Measurements from ENCODE around the gene IQCK. TPM values are rescaled to one million over a fixed set of nuclear protein-coding genes. Genes with fewer than 3 reads are reported as not detected.
A peak's percentile ranks its signal among the peaks of the same experiment; 100 is the strongest.

The IQCK gene
- total RNA-seq, 1 donor from 2014 or later: 1.3 TPM

DNA sequence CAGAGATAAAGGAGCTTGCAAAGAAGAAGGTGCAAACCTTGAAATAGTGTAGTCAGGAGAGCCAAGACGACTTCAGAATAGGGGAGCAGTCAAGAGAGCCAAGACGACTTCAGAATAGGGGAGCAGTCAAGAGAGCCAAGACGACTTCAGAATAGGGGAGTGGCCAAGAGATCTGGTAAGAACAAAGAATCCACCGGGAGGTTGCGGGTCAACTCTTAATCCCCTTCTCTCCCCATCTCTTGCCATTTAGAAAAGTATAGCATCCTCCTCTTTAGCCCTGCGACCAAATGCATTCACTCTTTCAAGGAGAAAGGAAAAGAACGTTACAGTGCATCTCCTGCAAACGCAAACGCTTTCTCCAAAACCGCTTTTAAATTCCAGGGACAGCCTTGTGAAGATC, 757 bp upstream of the IQCK start:
- Histone ChIP-seq H3K36me3 (ENCODE audit: control insufficient read depth, insufficient read depth, low read length) (peaks cover 9% of the 10 kb centered on the region), H3K4me3 (ENCODE audit: low read depth, low read length) (peak overlapping the region; percentile 53), H3K27me3 (ENCODE audit: control insufficient read depth, insufficient read depth, low read length) (no peaks in the 10 kb centered on the region)
- TF ChIP-seq, protein P1, sequence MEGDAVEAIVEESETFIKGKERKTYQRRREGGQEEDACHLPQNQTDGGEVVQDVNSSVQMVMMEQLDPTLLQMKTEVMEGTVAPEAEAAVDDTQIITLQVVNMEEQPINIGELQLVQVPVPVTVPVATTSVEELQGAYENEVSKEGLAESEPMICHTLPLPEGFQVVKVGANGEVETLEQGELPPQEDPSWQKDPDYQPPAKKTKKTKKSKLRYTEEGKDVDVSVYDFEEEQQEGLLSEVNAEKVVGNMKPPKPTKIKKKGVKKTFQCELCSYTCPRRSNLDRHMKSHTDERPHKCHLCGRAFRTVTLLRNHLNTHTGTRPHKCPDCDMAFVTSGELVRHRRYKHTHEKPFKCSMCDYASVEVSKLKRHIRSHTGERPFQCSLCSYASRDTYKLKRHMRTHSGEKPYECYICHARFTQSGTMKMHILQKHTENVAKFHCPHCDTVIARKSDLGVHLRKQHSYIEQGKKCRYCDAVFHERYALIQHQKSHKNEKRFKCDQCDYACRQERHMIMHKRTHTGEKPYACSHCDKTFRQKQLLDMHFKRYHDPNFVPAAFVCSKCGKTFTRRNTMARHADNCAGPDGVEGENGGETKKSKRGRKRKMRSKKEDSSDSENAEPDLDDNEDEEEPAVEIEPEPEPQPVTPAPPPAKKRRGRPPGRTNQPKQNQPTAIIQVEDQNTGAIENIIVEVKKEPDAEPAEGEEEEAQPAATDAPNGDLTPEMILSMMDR (IDR thresholded peaks at IDR 0.05; ENCODE audit: insufficient read depth, low read length, severe bottlenecking): no peak
- DNase-seq (ENCODE audit: low read depth) (no peak), FAIRE-seq (no peak)

DNA sequence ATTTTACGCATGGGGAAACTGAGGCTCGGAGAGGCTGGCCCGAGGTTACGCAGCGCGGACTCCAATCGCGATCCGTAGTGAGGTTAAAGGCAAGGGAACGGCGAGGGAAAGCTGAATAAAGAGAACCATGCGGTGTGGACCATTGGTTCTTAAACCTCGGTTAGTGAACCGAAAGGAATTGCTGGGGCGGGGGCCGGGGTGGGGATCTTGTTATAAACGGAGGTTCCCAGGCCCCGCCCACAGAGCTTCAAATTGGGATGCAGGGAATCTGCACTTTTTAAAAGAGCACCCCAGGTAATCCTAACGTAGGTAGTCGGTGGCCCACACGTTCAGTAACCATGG, 524 bp downstream of the IQCK start:
- Histone ChIP-seq H3K27me3 (ENCODE audit: control insufficient read depth, insufficient read depth, low read length) (no peaks in the 10 kb centered on the region), H3K4me3 (ENCODE audit: low read depth, low read length) (peak overlapping the region; percentile 53), H3K36me3 (ENCODE audit: control insufficient read depth, insufficient read depth, low read length) (peaks cover 6% of the 10 kb centered on the region)
- FAIRE-seq (no peak), DNase-seq (ENCODE audit: low read depth) (no peak)
- TF ChIP-seq, protein P1 (IDR thresholded peaks at IDR 0.05; ENCODE audit: insufficient read depth, low read length, severe bottlenecking): no peak

GRCh38 chr16:19722269-19722952, 4.3 kb downstream of the IQCK start:
- DNase-seq (ENCODE audit: low read depth) (no peak), FAIRE-seq (no peak)
- TF ChIP-seq, protein P1 (IDR thresholded peaks at IDR 0.05; ENCODE audit: insufficient read depth, low read length, severe bottlenecking): no peak
- Histone ChIP-seq H3K36me3 (ENCODE audit: control insufficient read depth, insufficient read depth, low read length) (no peaks in the 10 kb centered on the region), H3K27me3 (ENCODE audit: control insufficient read depth, insufficient read depth, low read length) (no peaks in the 10 kb centered on the region), H3K4me3 (ENCODE audit: low read depth, low read length) (no peak overlapping the region)

GRCh38 chr16:19722981-19723380, 4.9 kb downstream of the IQCK start:
- H3K27me3 ChIP-seq (ENCODE audit: control insufficient read depth, insufficient read depth, low read length): no peaks in the 10 kb centered on the region
- no peaks in the 10 kb centered on the region for H3K36me3 ChIP-seq (ENCODE audit: control insufficient read depth, insufficient read depth, low read length)
- FAIRE-seq (no peak), DNase-seq (ENCODE audit: low read depth) (no peak)
- no peak overlapping the region for H3K4me3 ChIP-seq (ENCODE audit: low read depth, low read length)
- TF ChIP-seq, protein P1 (IDR thresholded peaks at IDR 0.05; ENCODE audit: insufficient read depth, low read length, severe bottlenecking): no peak

GRCh38 chr16:19728636-19728965, 10.5 kb downstream of the IQCK start:
- no peaks in the 10 kb centered on the region for H3K36me3 ChIP-seq (ENCODE audit: control insufficient read depth, insufficient read depth, low read length)
- H3K27me3 ChIP-seq (ENCODE audit: control insufficient read depth, insufficient read depth, low read length): no peaks in the 10 kb centered on the region
- H3K4me3 ChIP-seq (ENCODE audit: low read depth, low read length): no peak overlapping the region
- DNase-seq (ENCODE audit: low read depth) (no peak), FAIRE-seq (no peak)
- TF ChIP-seq, protein P1 (IDR thresholded peaks at IDR 0.05; ENCODE audit: insufficient read depth, low read length, severe bottlenecking): no peak

DNA sequence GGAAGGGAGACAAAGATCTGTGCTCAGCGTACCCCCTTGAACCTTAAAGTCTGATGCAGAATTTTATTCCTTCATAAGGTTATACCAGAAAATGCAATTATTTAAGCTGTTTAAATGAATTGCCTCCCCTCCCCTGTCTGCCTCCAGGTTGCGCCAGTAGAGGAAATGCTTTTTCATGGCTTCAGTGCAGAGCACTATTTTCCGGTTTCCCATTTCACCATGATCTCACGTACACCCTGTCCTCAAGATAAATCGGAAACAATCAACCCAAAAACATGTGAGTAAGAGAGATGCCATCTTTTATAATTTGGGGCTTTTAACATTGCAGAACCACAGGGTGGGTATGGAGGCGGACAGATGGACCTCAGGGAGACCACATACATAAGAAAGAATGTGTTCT, 15.5 kb downstream of the IQCK start:
- FAIRE-seq: no peak
- H3K4me3 ChIP-seq (ENCODE audit: low read depth, low read length): no peak overlapping the region
- no peak for DNase-seq (ENCODE audit: low read depth)
- no peaks in the 10 kb centered on the region for H3K36me3 ChIP-seq (ENCODE audit: control insufficient read depth, insufficient read depth, low read length)
- no peaks in the 10 kb centered on the region for H3K27me3 ChIP-seq (ENCODE audit: control insufficient read depth, insufficient read depth, low read length)
- TF ChIP-seq, protein P1 (IDR thresholded peaks at IDR 0.05; ENCODE audit: insufficient read depth, low read length, severe bottlenecking): no peak
